ENCODE data around the gene G3BP1.
"Not testable (repeated sequence)": the region's sequence is repeated elsewhere in the genome, so short reads cannot be mapped to it uniquely, and the experiment has no call there.

The G3BP1 gene

GRCh38 chr5:151771259-151772028 lies at the start of gene G3BP1:
TSS of gene G3BP1 (plus strand) at chr5:151771954. CDS start at chr5:151786621, 14,667 bp downstream.
- DNase-seq: peak; percentile 100

GRCh38 chr5:151722546-151722945 lies 49.2 kb upstream of the G3BP1 start:
- no peak for DNase-seq

GRCh38 chr5:151724360-151724759 lies 47.4 kb upstream of the G3BP1 start:
- DNase-seq: no peak

- not testable (repeated sequence) for DNase-seq
Measured at GRCh38 chr5:151729597-151729996, 42.2 kb upstream of the G3BP1 start.

GRCh38 chr5:151730381-151730780 lies 41.4 kb upstream of the G3BP1 start:
- no peak for DNase-seq

- no peak for DNase-seq
Measured at GRCh38 chr5:151733358-151734063, 38.2 kb upstream of the G3BP1 start.

- DNase-seq: no peak
Measured at GRCh38 chr5:151734064-151734408, 37.7 kb upstream of the G3BP1 start.

GRCh38 chr5:151735646-151736045 lies 36.1 kb upstream of the G3BP1 start:
- peak; percentile 41 for DNase-seq

- no peak for DNase-seq
Measured at GRCh38 chr5:151737431-151737830, 34.3 kb upstream of the G3BP1 start.

- DNase-seq: no peak
Measured at GRCh38 chr5:151738125-151738848, 33.5 kb upstream of the G3BP1 start.

- DNase-seq: peak; percentile 41
Measured at GRCh38 chr5:151739395-151739794, 32.4 kb upstream of the G3BP1 start.

- no peak for DNase-seq
Measured at GRCh38 chr5:151739939-151740335, 31.8 kb upstream of the G3BP1 start.

GRCh38 chr5:151740336-151740942 lies 31.3 kb upstream of the G3BP1 start:
- peak; percentile 91 for DNase-seq

- no peak for DNase-seq
Measured at GRCh38 chr5:151740958-151741373, 30.8 kb upstream of the G3BP1 start.

- no peak for DNase-seq
Measured at GRCh38 chr5:151741678-151742423, 29.9 kb upstream of the G3BP1 start.

GRCh38 chr5:151742870-151743294 lies 28.9 kb upstream of the G3BP1 start:
- peak; percentile 75 for DNase-seq

GRCh38 chr5:151743530-151743929 lies 28.2 kb upstream of the G3BP1 start:
- no peak for DNase-seq

- no peak for DNase-seq
Measured at GRCh38 chr5:151745071-151745705, 26.6 kb upstream of the G3BP1 start.

- no peak for DNase-seq
Measured at GRCh38 chr5:151750121-151750520, 21.6 kb upstream of the G3BP1 start.

GRCh38 chr5:151751091-151751490 lies 20.7 kb upstream of the G3BP1 start:
- DNase-seq: no peak

- DNase-seq: no peak
Measured at GRCh38 chr5:151751593-151751992, 20.2 kb upstream of the G3BP1 start.

- DNase-seq: no peak
Measured at GRCh38 chr5:151755383-151755782, 16.4 kb upstream of the G3BP1 start.

Measured in left hindlimb (tissue), 1 donor.